Lower leg skin (tissue), 4 donors: ENCODE data around the gene HIPK2. TPM values are rescaled to one million over a fixed set of nuclear protein-coding genes. Genes with fewer than 3 reads are reported as not detected.

ENCODE experiments used
- DNase-seq, 2 donors: peaks; one replicate each; pipeline ENCODE4 v3.0.0-alpha.2; 2019; ENCODE audit warnings: low spot score in 2 of 2
- H3K4me3 ChIP-seq: fragments of 200-600 bp; sonication (generic); 2 replicates; pipeline ENCODE4 v1.5.1; 2017; ENCODE audit warnings: mild to moderate bottlenecking, low read depth; ENCODE audit not compliant: poor library complexity, severe bottlenecking
- POLR2A ChIP-seq, 2 donors: fragments of 450-650 bp; IDR thresholded peaks; one replicate each; pipeline ENCODE4 v1.6.1; 2016 to 2017; ENCODE audit warnings: antibody characterized with exemption in 2 of 2, mild to moderate bottlenecking in 1 of 2, moderate library complexity in 1 of 2
- WGBS, 2 donors: methylation state at CpG; one replicate each; pipeline ENCODE4 v1.1.5; 2018; 5-methylcytosine and 5-hydroxymethylcytosine counted together
- intact Hi-C: fragments of 100-400 bp; cut with DNase I; formaldehyde crosslinking; loops from one replicate; pipeline ENCODE4 v1.15.0; 2023; ENCODE audit warnings: low total_unique reads
- total RNA-seq, 4 donors: library from RNA; depleted of rRNA; stranded (reverse); fragments of >200 nt; gene quantifications; one replicate each; pipeline ENCODE4 v1.1.0, GENCODE V29; 2016
- TF ChIP-seq, protein P1 (sequence below), 3 donors: fragments of 450-650 bp; IDR thresholded peaks; one replicate each; pipeline ENCODE4 v1.5.1; 2016; ENCODE audit warnings: antibody characterized with exemption in 3 of 3, mild to moderate bottlenecking in 3 of 3, moderate library complexity in 2 of 3

The HIPK2 gene
- total RNA-seq, 4 donors from 2014 or later = 4.5 to 14.9 (median 10.4) TPM

DNA sequence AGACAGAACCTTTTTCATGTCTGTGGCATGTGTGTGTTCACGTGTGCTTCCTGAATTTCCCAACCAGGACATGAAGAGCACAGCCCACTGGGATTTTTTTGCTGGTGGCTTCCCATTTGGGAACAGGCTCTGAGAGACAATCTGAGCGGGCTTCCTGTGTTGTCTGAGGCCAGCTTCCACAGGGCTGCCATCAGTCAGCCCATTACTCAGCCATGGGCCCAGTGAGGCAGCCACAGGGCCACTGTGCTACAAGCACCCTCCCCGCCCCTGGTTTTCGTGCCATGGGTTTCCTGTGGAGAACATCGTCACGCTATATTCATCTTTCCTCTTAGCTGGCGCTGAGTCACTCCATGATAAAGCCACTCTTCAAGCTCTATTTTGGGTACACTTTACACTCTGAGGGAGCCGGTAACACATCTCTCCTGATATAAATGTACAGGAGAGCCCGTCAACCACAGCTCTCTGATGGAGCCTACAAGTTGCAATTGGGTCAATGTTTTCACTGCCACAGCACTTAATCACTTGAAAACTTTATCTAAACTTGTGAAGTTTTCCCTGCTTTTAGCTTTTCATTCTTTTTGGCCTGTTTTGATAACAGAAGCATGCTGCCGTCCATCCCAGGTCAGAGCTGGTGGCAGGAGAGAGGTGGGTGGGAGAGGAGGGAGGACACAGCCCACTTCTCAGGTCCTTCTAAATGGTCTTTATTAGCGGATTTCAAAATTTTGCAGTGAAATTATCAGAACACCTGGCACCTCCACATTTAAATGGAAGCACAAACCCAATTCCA, 96.9 kb downstream of the HIPK2 start:
- intact Hi-C loops = no loop called here
- TF ChIP-seq, protein P1, sequence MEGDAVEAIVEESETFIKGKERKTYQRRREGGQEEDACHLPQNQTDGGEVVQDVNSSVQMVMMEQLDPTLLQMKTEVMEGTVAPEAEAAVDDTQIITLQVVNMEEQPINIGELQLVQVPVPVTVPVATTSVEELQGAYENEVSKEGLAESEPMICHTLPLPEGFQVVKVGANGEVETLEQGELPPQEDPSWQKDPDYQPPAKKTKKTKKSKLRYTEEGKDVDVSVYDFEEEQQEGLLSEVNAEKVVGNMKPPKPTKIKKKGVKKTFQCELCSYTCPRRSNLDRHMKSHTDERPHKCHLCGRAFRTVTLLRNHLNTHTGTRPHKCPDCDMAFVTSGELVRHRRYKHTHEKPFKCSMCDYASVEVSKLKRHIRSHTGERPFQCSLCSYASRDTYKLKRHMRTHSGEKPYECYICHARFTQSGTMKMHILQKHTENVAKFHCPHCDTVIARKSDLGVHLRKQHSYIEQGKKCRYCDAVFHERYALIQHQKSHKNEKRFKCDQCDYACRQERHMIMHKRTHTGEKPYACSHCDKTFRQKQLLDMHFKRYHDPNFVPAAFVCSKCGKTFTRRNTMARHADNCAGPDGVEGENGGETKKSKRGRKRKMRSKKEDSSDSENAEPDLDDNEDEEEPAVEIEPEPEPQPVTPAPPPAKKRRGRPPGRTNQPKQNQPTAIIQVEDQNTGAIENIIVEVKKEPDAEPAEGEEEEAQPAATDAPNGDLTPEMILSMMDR (IDR thresholded peaks at IDR 0.05) = no peak
- TF ChIP-seq POLR2A (IDR thresholded peaks at IDR 0.05) = no peak
- no peak overlapping the region for H3K4me3 ChIP-seq
- no peak for DNase-seq
- 82 to 86% methylated on average over 11 of the region's 11 CpGs for WGBS, 2 donors

DNA sequence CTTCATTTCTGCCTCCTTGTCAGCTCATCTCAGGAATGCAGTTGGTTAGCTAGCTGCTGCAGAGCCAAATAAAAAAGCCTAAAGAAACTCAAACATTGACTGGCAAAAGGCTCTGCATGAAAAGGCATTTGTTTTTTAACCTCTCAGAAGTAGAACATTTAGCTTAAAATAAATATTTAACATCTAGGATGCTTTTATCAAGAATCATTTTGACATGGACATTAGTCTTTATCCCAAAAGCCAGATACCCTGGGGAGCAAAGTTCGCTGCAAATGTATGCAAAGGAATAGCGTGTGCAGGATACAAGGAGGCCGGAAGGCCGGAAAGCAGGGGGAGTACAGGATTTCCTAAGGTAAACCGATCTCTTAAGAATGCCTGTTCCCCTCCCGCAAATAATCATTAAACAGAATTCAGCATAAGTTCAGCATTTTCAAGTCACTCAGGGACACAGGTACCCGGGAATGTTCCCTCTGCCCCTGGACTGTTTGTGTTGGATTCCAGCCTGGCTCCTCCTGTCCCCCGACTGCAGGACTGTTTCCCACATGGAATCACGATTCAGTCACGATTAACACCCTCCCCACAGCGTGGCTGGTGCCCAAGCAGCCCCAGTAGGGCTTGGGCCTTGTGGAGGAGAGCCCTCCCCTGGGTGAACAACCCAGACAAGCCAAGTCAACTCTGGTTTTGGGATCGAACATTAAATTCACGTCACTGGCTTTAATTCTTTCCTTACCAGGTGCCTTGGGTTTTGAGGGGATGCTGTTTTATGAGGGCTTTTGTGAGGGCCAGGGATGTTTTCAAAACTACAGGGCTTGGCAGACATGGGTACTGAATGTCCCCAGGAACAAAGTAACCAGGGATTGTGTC, 97.8 kb downstream of the HIPK2 start:
- intact Hi-C loops = no loop called here
- no peak overlapping the region for H3K4me3 ChIP-seq
- DNase-seq = no peak
- WGBS, 2 donors = 75 to 83% methylated on average over 13 of the region's 13 CpGs
- TF ChIP-seq, protein P1 (IDR thresholded peaks at IDR 0.05) = no peak
- TF ChIP-seq POLR2A (IDR thresholded peaks at IDR 0.05) = no peak

DNA sequence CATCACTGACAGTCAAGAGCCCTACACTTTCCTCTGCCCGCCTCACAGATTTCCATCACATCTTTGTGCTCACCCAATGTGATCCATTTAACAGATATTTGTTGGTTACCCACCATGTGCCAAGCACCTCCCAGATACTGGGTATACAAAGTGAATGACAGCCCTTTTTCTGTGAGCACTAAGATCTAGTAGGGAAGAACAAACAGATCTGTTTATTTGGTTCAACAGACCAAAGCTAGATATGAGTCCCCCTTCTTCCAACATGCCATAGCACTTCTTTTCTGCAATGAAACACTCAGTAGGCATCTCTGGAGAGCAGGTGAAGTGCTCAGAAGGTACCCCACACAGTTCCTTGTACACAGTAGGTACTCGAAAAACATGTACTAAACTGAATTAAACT, 101.4 kb downstream of the HIPK2 start:
- 96 to 97% methylated on average over 2 of the region's 2 CpGs for WGBS, 2 donors
- no peak overlapping the region for H3K4me3 ChIP-seq
- intact Hi-C loops = no loop called here
- no peak for DNase-seq
- TF ChIP-seq POLR2A (IDR thresholded peaks at IDR 0.05) = no peak
- TF ChIP-seq, protein P1 (IDR thresholded peaks at IDR 0.05) = no peak

DNA sequence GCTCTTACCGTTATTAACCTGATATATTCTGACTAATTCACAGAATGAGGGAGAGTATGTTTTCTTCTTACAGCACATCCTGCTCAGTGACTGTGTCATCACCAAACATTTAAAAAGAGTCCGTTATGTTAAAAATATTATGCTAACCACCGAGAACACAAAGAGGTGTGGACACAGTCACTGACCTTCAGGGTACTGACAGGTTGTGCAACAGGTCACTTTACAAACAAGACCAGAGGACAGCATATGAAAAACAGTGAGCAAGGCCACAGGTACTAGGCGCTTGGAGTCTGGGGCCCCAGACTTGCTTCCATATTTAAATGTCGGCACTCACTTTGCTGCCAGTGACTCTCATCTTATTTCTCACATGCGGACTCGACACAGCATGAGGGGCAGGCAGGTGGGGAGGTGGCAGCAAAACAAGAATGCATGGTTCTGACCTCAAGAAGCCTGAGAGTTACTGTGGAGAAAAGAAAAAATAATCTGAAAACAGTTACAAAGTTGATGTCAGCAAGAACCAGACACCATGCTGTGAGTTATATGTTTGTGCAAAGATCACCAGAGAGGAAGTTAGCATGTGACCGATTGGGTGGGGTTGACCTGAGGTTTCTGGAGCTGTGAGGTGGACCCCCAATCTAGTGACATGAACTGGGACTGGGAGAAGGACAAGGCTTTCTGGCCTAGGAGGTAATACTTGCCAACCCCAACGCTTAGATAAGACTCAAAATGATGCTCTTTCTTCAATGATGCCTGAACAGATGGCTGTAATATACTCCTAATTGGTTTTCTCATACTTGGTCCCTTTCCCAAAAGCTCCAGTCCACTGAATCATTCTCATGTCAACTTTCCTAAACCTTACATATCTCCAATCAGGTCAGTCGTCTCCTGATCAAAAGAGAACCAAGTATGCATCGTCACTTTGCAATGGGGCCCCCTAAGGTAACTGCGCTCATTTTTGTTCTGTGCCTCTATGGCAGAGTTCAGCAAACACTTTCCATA, 102.4 kb downstream of the HIPK2 start:
- intact Hi-C loops = no loop called here
- 86% methylated on average over 12 of the region's 12 CpGs for WGBS, 2 donors
- no peak overlapping the region for H3K4me3 ChIP-seq
- no peak for DNase-seq
- TF ChIP-seq, protein P1 (IDR thresholded peaks at IDR 0.05) = no peak
- no peak for TF ChIP-seq POLR2A (IDR thresholded peaks at IDR 0.05)

DNA sequence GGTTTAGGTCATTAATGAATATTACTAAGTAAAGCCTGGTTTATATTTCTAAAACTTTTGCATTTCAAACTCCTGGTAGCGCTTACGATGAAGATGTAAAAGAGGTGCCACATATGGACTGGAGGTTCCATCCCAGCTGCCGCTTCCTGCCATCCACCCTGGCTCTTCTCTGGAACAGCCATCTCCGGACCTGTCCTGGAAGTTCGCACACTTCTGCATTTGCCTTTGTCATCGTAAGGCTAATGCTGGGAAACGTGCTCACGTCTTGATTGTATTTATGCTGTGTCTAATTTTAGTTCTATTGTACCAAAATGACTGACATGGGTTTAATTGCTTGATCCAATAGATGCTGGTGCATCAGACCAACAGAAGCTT, 103.1 kb downstream of the HIPK2 start:
- intact Hi-C loops = no loop called here
- 80 to 87% methylated on average over 8 of the region's 8 CpGs for WGBS, 2 donors
- TF ChIP-seq, protein P1 (IDR thresholded peaks at IDR 0.05) = no peak
- no peak for TF ChIP-seq POLR2A (IDR thresholded peaks at IDR 0.05)
- H3K4me3 ChIP-seq = no peak overlapping the region
- no peak for DNase-seq
